ENCODE data around the gene CBARP.

The CBARP gene

DNA sequence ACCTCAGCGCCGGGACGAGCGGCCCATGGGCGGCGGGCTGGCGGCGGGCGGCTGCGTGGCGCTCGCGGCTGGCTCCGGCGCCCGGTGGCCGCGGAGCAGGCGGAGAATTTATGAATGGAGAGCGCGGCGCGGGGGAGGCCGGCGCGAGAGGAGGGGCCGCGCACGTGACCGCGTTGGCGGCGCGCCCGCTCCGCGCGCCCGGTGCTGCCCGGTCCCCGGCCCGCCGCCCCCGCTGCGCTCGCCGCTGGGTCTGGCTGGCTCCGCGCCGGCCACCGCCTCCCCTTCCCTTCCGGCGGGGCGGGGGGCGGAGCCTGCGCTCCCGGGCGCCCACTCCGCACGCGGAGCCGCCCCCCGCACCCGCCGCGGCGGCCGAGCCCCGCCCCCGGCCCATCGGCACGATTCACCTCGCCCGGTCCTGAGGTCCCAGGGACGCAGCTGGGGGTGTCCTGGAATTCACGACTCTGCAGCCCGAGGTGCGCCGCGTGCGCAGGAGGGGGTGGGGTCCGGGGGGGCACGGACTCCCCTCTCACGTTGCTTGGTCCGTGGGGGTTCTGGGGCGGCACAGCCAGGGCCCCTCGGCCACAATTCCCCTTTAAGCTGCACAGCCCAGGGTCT is at the start of gene CBARP:
TSS of gene CBARP (minus strand) at position 252 of the 615 bp plus-strand sequence. CDS start 1,905 bp downstream, outside the sequence.
- H3K4me3 ChIP-seq (ENCODE audit: low read length): peak within 1 kb of the TSS; percentile 28; the same call in 1 of the 2 replicates
- TF ChIP-seq ZNF274 (IDR thresholded peaks at IDR 0.05; ENCODE audit: low read depth, low read length): no peak

DNA sequence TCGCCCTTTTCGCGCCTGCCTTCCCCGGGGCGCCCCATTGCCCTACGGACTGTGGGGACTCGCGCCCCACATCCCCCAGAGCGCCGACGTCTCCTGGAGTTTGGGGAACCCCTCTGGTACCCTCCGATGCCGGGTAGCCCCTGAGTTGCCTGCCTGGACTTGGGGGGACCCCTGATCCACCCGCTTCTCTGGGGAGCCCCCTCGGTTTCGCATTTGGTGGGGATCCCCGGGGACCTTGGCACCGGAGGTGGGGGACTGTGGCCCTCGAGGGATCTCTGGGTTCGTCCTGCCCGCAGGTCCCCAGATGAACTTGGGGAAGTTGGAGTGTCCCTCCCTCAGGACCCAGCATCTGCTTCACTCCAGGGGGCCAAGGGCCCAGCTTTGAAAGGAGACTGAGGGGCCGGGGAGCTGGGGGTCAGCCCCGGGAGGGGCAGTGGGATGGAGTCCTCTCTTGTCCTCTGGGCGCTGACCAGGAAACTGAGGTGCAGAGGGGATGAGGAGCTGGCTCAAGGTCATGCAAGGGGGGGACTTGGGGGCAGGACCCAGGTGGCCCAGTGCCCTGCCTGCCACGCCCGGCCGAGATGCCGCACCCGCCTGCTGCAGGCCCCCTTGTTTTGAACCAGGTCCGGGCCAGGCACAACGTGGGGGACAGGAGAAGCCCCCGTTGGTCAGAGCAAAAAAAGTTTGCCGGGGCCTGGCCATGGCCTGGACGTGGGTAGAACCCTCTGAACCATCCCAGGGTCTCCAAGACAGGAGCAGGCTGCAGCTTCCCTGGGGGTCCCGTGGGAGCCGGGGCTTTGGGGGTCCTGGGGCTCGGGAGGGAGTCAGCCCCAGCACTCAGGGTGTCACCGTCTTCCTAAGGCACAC is 48.9 kb upstream of the CBARP start:
- TF ChIP-seq ZNF274 (IDR thresholded peaks at IDR 0.05; ENCODE audit: low read depth, low read length): no peak
- H3K4me3 ChIP-seq (ENCODE audit: low read length): no peak overlapping the region

- no peak within 1 kb of the TSS for H3K4me3 ChIP-seq (ENCODE audit: low read length)
Observed at GRCh38 chr19:1285737-1286360, 48.0 kb upstream of the CBARP start, which contains the start of gene EFNA2. Gene EFNA2 (plus strand): TSS chr19:1285873. CDS start chr19:1286169, 296 bp downstream.

GRCh38 chr19:1284979-1285736 is 47.4 kb upstream of the CBARP start:
- TF ChIP-seq ZNF274 (IDR thresholded peaks at IDR 0.05; ENCODE audit: low read depth, low read length): no peak
- H3K4me3 ChIP-seq (ENCODE audit: low read length): no peak overlapping the region

More at GRCh38 chr19:1285737-1286360, 48.0 kb upstream of the CBARP start, which contains the start of gene EFNA2:
- TF ChIP-seq ZNF274 (IDR thresholded peaks at IDR 0.05; ENCODE audit: low read depth, low read length): no peak

GRCh38 chr19:1284293-1284978 is 46.6 kb upstream of the CBARP start:
- TF ChIP-seq ZNF274 (IDR thresholded peaks at IDR 0.05; ENCODE audit: low read depth, low read length): no peak
- H3K4me3 ChIP-seq (ENCODE audit: low read length): no peak overlapping the region

DNA sequence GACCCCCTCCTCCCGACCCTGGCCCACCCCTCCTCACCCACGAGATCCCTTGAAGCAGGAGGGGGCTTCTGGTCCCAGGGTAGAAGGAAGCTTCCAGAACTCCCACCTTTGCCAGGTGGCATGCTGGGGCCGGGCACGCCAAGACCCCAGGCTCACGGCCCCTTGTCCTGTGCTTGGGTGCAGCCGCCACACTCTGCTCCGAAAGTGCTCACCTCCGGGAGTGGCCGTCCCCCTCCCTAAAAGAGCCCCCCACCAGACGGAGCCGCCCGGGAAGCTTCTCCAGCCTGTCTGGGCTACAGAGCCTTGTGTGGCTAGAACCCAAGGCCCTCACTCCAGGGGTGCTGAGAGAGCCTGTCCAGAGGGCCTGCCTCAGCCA is 46.1 kb upstream of the CBARP start:
- TF ChIP-seq ZNF274 (IDR thresholded peaks at IDR 0.05; ENCODE audit: low read depth, low read length): no peak
- H3K4me3 ChIP-seq (ENCODE audit: low read length): no peak overlapping the region

- no peak for TF ChIP-seq ZNF274 (IDR thresholded peaks at IDR 0.05; ENCODE audit: low read depth, low read length)
Observed at GRCh38 chr19:1283207-1283916, 45.6 kb upstream of the CBARP start.

GRCh38 chr19:1282588-1283206 is 44.9 kb upstream of the CBARP start:
- TF ChIP-seq ZNF274 (IDR thresholded peaks at IDR 0.05; ENCODE audit: low read depth, low read length): no peak
- H3K4me3 ChIP-seq (ENCODE audit: low read length): no peak overlapping the region

More at GRCh38 chr19:1283207-1283916, 45.6 kb upstream of the CBARP start:
- H3K4me3 ChIP-seq (ENCODE audit: low read length): no peak overlapping the region

- no peak for TF ChIP-seq ZNF274 (IDR thresholded peaks at IDR 0.05; ENCODE audit: low read depth, low read length)
- H3K4me3 ChIP-seq (ENCODE audit: low read length): no peak overlapping the region
Observed at GRCh38 chr19:1281569-1282287, 43.9 kb upstream of the CBARP start.

GRCh38 chr19:1280636-1281568 is 43.1 kb upstream of the CBARP start:
- TF ChIP-seq ZNF274 (IDR thresholded peaks at IDR 0.05; ENCODE audit: low read depth, low read length): no peak
- no peak overlapping the region for H3K4me3 ChIP-seq (ENCODE audit: low read length)
